ENCODE measurements around the gene NBPF15.
"Not testable (repeated sequence)": the region's sequence is repeated elsewhere in the genome, so short reads cannot be mapped to it uniquely, and the experiment has no call there.

NBPF15 gene

GRCh38 chr1:144461136-144461759 is at the start of gene NBPF15:
Gene NBPF15 (minus strand): TSS chr1:144461669. CDS start chr1:144440003, 21,666 bp downstream.
- DNase-seq (ENCODE audit: low spot score): not testable (repeated sequence)

GRCh38 chr1:144496429-144496828 is 35.0 kb upstream of the NBPF15 start:
- DNase-seq (ENCODE audit: low spot score); in situ Hi-C loops (cut with MboI; ENCODE audit: low pct_unique_long_range_greater_than_20kb, low sequenced_read_pairs, unreplicated experiment): not testable (repeated sequence)

More at GRCh38 chr1:144461136-144461759, at the start of gene NBPF15:
- in situ Hi-C loops (cut with MboI; ENCODE audit: low pct_unique_long_range_greater_than_20kb, low sequenced_read_pairs, unreplicated experiment): not testable (repeated sequence)

DNA sequence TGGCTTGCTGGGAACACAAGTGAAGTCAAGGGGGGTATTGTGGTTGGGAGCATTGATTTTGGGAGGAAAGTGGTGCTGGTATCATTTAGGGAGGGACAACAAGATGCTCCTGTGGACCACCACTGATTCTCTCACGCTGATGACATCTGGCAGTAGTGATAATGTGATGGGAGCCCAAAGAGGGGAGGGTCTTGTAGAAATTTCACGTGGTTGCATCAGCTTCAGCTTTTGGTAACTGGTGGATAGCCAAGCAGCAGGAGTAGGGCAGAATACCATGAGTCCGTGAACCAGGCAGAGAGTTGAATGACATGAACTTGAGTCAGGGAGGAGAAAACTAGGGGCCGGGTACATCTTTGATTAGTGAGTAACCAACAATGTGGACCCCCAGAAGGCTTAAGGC is 32.7 kb upstream of the NBPF15 start:
- in situ Hi-C loops (cut with MboI; ENCODE audit: low pct_unique_long_range_greater_than_20kb, low sequenced_read_pairs, unreplicated experiment); DNase-seq (ENCODE audit: low spot score): not testable (repeated sequence)

DNA sequence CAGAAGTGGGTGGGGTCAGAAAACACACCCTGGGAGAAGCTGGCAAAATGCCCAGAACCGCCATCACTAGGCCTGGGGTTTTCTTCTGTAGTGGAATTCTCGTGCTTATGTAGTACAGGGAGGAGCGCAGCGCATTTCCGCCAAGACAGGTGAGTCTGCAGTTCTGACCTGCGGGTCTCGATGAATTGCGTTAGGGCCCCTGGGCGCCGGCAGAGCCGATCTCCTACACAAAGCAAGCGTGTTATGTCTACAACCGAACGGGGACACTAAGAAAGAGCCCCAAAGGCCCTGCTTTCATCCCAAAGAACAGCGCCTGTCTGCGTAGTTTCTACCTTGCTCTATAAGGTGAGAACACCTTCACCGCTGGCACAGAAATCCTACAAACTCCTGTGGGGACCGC is 28.9 kb upstream of the NBPF15 start:
- in situ Hi-C loops (cut with MboI; ENCODE audit: low pct_unique_long_range_greater_than_20kb, low sequenced_read_pairs, unreplicated experiment); DNase-seq (ENCODE audit: low spot score): not testable (repeated sequence)

GRCh38 chr1:144487002-144487401 is 25.5 kb upstream of the NBPF15 start:
- peak; percentile 0 for DNase-seq (ENCODE audit: low spot score)
- in situ Hi-C loops (cut with MboI; ENCODE audit: low pct_unique_long_range_greater_than_20kb, low sequenced_read_pairs, unreplicated experiment): not testable (repeated sequence)

DNA sequence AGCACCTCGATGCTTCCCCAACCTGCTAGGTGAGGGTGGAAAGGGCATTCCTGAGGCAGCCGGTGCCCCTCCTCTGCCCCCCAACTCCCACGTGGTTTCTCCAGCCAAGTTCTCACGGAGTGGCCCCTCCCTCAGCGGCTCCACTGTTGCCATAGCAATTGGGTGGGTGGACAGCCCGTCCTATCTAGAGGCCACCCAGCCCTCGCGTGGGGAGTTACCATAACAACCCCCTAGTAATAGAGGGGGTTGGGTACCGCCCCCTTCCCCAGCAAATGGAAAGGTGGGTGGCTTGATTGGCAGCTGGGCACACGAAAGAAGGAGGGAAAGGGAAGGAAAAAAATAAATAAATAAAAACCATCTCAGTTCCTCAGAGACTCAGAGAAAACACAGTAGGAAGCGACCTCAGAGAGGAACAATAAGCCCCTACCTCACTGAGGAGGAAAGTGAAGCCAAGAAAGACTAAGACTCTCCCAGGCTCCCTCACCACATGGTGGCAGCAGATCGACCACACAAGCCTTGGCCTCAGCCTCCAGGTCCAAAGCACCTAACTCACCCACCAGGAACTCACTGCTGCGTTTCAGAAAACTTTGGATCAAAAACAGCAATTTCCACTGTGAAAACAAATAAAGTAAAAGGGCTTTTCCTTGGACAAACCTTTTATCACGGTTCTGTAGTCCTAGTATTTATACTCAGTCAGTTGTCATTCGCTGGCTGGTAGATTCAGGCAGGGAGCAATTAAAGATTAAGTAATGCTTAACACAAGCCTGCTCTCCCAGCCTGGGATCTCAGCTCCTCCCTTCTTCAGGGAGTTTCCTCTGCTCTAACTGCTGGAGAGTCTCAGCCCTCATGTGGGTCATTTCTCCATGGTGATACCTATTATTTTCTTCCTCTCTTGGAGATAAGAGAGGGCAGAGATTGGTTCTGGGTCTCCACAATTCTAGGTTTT is 23.9 kb upstream of the NBPF15 start:
- in situ Hi-C loops (cut with MboI; ENCODE audit: low pct_unique_long_range_greater_than_20kb, low sequenced_read_pairs, unreplicated experiment); DNase-seq (ENCODE audit: low spot score): not testable (repeated sequence)

GRCh38 chr1:144473897-144474296 is 12.4 kb upstream of the NBPF15 start:
- in situ Hi-C loops (cut with MboI; ENCODE audit: low pct_unique_long_range_greater_than_20kb, low sequenced_read_pairs, unreplicated experiment); DNase-seq (ENCODE audit: low spot score): not testable (repeated sequence)

DNA sequence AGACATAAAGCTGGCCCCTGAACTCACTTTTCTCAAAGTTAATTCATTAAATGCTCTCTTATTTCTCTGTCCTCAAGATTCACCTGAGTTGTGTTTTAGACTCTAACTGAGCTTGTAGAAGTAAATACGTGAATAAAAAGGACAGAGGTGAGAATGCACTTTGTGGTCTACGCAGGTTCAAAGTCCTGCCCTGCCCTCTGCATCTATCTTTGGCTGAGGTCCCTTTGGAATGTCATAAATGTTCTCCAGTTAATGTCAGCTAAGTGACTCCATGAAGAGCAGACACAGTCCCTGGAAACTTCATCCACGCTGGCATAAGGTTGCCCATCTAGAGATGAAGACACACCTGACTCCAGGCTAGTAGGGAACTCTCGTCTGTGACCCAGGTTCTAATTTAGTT is 10.0 kb upstream of the NBPF15 start:
- in situ Hi-C loops (cut with MboI; ENCODE audit: low pct_unique_long_range_greater_than_20kb, low sequenced_read_pairs, unreplicated experiment); DNase-seq (ENCODE audit: low spot score): not testable (repeated sequence)

GRCh38 chr1:144461778-144462177 is 309 bp upstream of the NBPF15 start:
- in situ Hi-C loops (cut with MboI; ENCODE audit: low pct_unique_long_range_greater_than_20kb, low sequenced_read_pairs, unreplicated experiment); DNase-seq (ENCODE audit: low spot score): not testable (repeated sequence)

GRCh38 chr1:144460686-144461085 is 783 bp downstream of the NBPF15 start:
- DNase-seq (ENCODE audit: low spot score); in situ Hi-C loops (cut with MboI; ENCODE audit: low pct_unique_long_range_greater_than_20kb, low sequenced_read_pairs, unreplicated experiment): not testable (repeated sequence)

DNA sequence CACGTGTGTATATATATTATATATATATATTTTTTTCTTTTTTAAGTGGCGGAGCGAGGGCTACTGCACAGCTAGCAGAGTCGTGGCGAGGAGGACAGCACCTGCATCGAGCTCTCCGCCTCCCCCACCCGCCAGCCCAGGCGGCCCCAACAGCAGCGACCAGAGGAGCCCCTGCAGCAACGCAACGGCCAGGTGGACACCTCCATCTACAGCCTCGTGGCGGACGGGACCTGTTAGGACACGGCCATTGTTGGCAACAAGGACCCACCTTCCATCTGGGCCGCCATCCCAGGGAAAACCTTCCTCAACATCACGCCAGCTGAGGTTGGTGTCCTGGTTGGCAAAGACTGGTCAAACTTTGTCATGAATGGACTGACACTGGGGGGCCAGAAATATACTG is 19.1 kb downstream of the NBPF15 start:
- DNase-seq (ENCODE audit: low spot score); in situ Hi-C loops (cut with MboI; ENCODE audit: low pct_unique_long_range_greater_than_20kb, low sequenced_read_pairs, unreplicated experiment): not testable (repeated sequence)

DNA sequence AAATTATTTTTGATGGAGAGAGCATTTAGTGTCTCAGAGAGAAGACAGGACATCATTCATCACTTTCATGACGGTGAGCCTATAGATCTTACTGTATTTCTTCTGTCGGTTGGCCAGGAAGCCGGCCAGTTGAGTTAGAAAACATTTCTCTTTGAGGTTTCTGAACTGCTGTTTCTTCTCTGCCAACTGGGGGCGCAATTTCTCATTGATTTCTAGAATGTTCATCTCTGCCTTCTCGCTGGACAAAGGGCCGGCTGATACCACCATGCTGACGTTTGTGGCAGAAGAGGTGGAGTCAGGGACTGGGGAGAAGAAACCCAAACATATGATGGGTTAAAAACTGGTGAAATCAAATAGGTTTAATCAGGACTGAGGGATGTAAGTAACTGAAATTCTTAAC is 21.7 kb downstream of the NBPF15 start:
- in situ Hi-C loops (cut with MboI; ENCODE audit: low pct_unique_long_range_greater_than_20kb, low sequenced_read_pairs, unreplicated experiment); DNase-seq (ENCODE audit: low spot score): not testable (repeated sequence)
- TF ChIP-seq, protein P1, sequence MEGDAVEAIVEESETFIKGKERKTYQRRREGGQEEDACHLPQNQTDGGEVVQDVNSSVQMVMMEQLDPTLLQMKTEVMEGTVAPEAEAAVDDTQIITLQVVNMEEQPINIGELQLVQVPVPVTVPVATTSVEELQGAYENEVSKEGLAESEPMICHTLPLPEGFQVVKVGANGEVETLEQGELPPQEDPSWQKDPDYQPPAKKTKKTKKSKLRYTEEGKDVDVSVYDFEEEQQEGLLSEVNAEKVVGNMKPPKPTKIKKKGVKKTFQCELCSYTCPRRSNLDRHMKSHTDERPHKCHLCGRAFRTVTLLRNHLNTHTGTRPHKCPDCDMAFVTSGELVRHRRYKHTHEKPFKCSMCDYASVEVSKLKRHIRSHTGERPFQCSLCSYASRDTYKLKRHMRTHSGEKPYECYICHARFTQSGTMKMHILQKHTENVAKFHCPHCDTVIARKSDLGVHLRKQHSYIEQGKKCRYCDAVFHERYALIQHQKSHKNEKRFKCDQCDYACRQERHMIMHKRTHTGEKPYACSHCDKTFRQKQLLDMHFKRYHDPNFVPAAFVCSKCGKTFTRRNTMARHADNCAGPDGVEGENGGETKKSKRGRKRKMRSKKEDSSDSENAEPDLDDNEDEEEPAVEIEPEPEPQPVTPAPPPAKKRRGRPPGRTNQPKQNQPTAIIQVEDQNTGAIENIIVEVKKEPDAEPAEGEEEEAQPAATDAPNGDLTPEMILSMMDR (IDR thresholded peaks at IDR 0.05; ENCODE audit: extremely low read depth, insufficient read depth, missing control alignments): peak; percentile 28

- DNase-seq (ENCODE audit: low spot score); in situ Hi-C loops (cut with MboI; ENCODE audit: low pct_unique_long_range_greater_than_20kb, low sequenced_read_pairs, unreplicated experiment): not testable (repeated sequence)
These were observed 42.4 kb downstream of the NBPF15 start for GRCh38 chr1:144418891-144419694.

DNA sequence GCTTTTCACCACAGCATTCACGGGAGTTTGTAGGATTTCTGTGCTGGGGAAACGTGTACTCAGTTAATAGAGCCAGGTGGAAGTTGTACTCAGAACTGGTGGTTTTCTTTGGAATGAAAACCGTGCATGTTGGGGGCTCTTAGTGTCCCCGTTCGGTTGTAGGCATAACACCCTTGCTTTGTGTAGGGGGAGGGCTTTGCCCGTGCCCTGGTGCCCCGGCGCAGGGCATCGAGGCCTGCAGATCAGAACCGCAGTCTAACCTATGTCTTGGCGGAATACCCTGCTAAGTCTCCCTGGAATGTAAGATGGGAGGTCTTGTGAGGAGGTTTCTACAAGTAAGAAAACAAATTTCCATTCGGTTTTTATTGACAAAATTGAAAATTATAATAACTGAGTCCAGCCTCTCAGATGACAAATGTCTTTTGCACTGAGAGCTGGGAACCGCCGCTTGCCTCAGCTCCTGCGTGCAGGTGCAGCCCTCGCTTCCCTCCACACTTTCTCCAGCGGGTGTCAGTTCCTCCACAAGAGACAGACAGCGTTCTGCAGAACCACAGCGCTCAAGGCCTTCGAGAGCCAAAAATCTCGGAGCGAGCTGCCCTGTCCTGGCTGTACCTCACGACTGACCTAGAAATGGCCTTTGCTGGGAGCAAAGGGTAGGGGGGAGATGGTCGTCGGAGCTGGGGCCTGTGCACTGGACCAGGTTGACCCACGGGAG is 47.9 kb downstream of the NBPF15 start:
- in situ Hi-C loops (cut with MboI; ENCODE audit: low pct_unique_long_range_greater_than_20kb, low sequenced_read_pairs, unreplicated experiment); DNase-seq (ENCODE audit: low spot score): not testable (repeated sequence)

- in situ Hi-C loops (cut with MboI; ENCODE audit: low pct_unique_long_range_greater_than_20kb, low sequenced_read_pairs, unreplicated experiment): not testable (repeated sequence)
- peak; percentile 81 for DNase-seq (ENCODE audit: low spot score)
These were observed 48.7 kb downstream of the NBPF15 start for GRCh38 chr1:144412491-144413403.
